ENCODE measurements around the gene MSMP. TPM values are rescaled to one million over a fixed set of nuclear protein-coding genes. Genes with fewer than 3 reads are reported as not detected.

Gene MSMP
- total RNA-seq, 1 donor, result not detected

GRCh38 chr9:35771534-35771933 is 17.5 kb upstream of the MSMP start:
- TF ChIP-seq CTCF (IDR thresholded peaks at IDR 0.05; ENCODE audit: insufficient read depth, low read depth, low read length), result no peak
- peak; percentile 30 for DNase-seq (ENCODE audit: low read depth)
- no peak overlapping the region for H3K4me3 ChIP-seq (ENCODE audit: low read depth, low read length)

GRCh38 chr9:35771075-35771433 is 17.0 kb upstream of the MSMP start:
- no peak overlapping the region for H3K4me3 ChIP-seq (ENCODE audit: low read depth, low read length)
- no peak for DNase-seq (ENCODE audit: low read depth)
- no peak for TF ChIP-seq CTCF (IDR thresholded peaks at IDR 0.05; ENCODE audit: insufficient read depth, low read depth, low read length)

GRCh38 chr9:35769763-35770162 is 15.7 kb upstream of the MSMP start:
- no peak for TF ChIP-seq CTCF (IDR thresholded peaks at IDR 0.05; ENCODE audit: insufficient read depth, low read depth, low read length)
- DNase-seq (ENCODE audit: low read depth), result no peak
- no peak overlapping the region for H3K4me3 ChIP-seq (ENCODE audit: low read depth, low read length)

- no peak for DNase-seq (ENCODE audit: low read depth)
- no peak overlapping the region for H3K4me3 ChIP-seq (ENCODE audit: low read depth, low read length)
- TF ChIP-seq CTCF (IDR thresholded peaks at IDR 0.05; ENCODE audit: insufficient read depth, low read depth, low read length), result no peak
Measured at GRCh38 chr9:35767458-35767857, 13.4 kb upstream of the MSMP start.

GRCh38 chr9:35766997-35767396 is 12.9 kb upstream of the MSMP start:
- H3K4me3 ChIP-seq (ENCODE audit: low read depth, low read length), result no peak overlapping the region
- no peak for TF ChIP-seq CTCF (IDR thresholded peaks at IDR 0.05; ENCODE audit: insufficient read depth, low read depth, low read length)
- no peak for DNase-seq (ENCODE audit: low read depth)

GRCh38 chr9:35763803-35764202 is 9.7 kb upstream of the MSMP start:
- no peak overlapping the region for H3K4me3 ChIP-seq (ENCODE audit: low read depth, low read length)
- TF ChIP-seq CTCF (IDR thresholded peaks at IDR 0.05; ENCODE audit: insufficient read depth, low read depth, low read length), result no peak
- no peak for DNase-seq (ENCODE audit: low read depth)

GRCh38 chr9:35763181-35763580 is 9.1 kb upstream of the MSMP start:
- TF ChIP-seq CTCF (IDR thresholded peaks at IDR 0.05; ENCODE audit: insufficient read depth, low read depth, low read length), result no peak
- no peak for DNase-seq (ENCODE audit: low read depth)
- no peak overlapping the region for H3K4me3 ChIP-seq (ENCODE audit: low read depth, low read length)

All from fibroblast of villous mesenchyme (primary cell).